Caco-2 (cell line): ENCODE data around the gene DLST. TPM values are rescaled to one million over a fixed set of nuclear protein-coding genes. Genes with fewer than 3 reads are reported as not detected.

Source experiments
- BruUV-seq: library from RNA; stranded (reverse); fragments of 400-500 nt; replicated peaks from 2 replicates; lab custom pipeline; 2021; lab: Mats Ljungman, UMichigan
- CTCF ChIA-PET: fragments of 300-600 bp; sonication (Branson Sonifier 250); formaldehyde crosslinking; loops from one replicate; lab custom pipeline; 2022; ENCODE audit warnings: antibody characterized with exemption; lab: Charles Lee
- POLR2A ChIA-PET: fragments of 300-600 bp; sonication (Branson Sonifier 250); formaldehyde crosslinking; loops from one replicate; lab custom pipeline; 2022; ENCODE audit warnings: antibody characterized with exemption; lab: Charles Lee
- DNase-seq, 2 experiments: peaks; one replicate each; pipeline versions ENCODE4 v3.0.0 to v3.0.0-alpha.2; 2020 to 2022
- H3K27me3 ChIP-seq: replicated peaks from 2 replicates; pipeline ENCODE4 v1.6.0; 2011; ENCODE audit warnings: low read length; ENCODE audit not compliant: control insufficient read depth, insufficient read depth
- H3K36me3 ChIP-seq: 2 replicates; pipeline ENCODE4 v1.5.1; 2011; ENCODE audit warnings: low read length; ENCODE audit not compliant: control insufficient read depth, insufficient read depth
- H3K4me1 ChIP-seq: fragments of 250-450 bp; sonication (Bioruptor Pico); 2 replicates; pipeline ENCODE4 v1.5.1; 2020; ENCODE audit warnings: mild to moderate bottlenecking
- H3K4me3 ChIP-seq: 2 replicates; pipeline ENCODE4 v1.5.1; 2011; ENCODE audit warnings: low read depth, mild to moderate bottlenecking, control low read depth, low read length
- H3K9me3 ChIP-seq: fragments of 250-450 bp; sonication (Bioruptor Pico); 2 replicates; pipeline ENCODE4 v1.5.1; 2020; ENCODE audit warnings: mild to moderate bottlenecking, moderate library complexity
- H3K27ac Mint-ChIP-seq: one replicate; pipeline ENCODE4 v1.8.0; 2022; ENCODE audit warnings: mixed read lengths; ENCODE audit not compliant: unreplicated experiment
- H3K27me3 Mint-ChIP-seq: one replicate; pipeline ENCODE4 v1.8.0; 2022; ENCODE audit warnings: mixed read lengths; ENCODE audit not compliant: insufficient read depth, unreplicated experiment
- H3K36me3 Mint-ChIP-seq: one replicate; pipeline ENCODE4 v1.8.0; 2022; ENCODE audit warnings: mild to moderate bottlenecking, mixed read lengths; ENCODE audit not compliant: insufficient read depth, unreplicated experiment
- H3K4me1 Mint-ChIP-seq: one replicate; pipeline ENCODE4 v1.8.0; 2022; ENCODE audit warnings: low read depth, mixed read lengths; ENCODE audit not compliant: unreplicated experiment
- H3K4me3 Mint-ChIP-seq: one replicate; pipeline ENCODE4 v1.8.0; 2022; ENCODE audit warnings: mild to moderate bottlenecking, moderate library complexity, mixed read lengths; ENCODE audit not compliant: unreplicated experiment
- H3K9me3 Mint-ChIP-seq: one replicate; pipeline ENCODE4 v1.8.0; 2022; ENCODE audit warnings: mixed read lengths; ENCODE audit not compliant: unreplicated experiment
- intact Hi-C: fragments of 100-400 bp; cut with micrococcal nuclease; formaldehyde crosslinking; loops from one replicate; pipeline ENCODE4 v1.10.0; 2022; ENCODE audit not compliant: unreplicated experiment
- total RNA-seq: library from RNA; stranded (reverse); gene quantifications from 2 replicates; pipeline ENCODE4 v1.2.3, GENCODE V29; 2022
- TF ChIP-seq, protein P1 (sequence below), 2 experiments: fragments of 200-600 bp in 1 of 2; IDR thresholded peaks; 1 replicate in 1 of 2; 2 replicates in 1 of 2; pipeline versions ENCODE4 v1.5.1 to v1.8.0; 2011 to 2022; ENCODE audit warnings: antibody characterized with exemption in 1 of 2, control low read depth in 1 of 2, inconsistent platforms in 1 of 2, low read depth in 1 of 2, low read length in 1 of 2, mild to moderate bottlenecking in 1 of 2, moderate library complexity in 1 of 2; ENCODE audit not compliant: insufficient read depth in 1 of 2, severe bottlenecking in 1 of 2, unreplicated experiment in 1 of 2

DLST gene
- total RNA-seq, 1 experiment from 2014 or later = 88.1 TPM

DNA sequence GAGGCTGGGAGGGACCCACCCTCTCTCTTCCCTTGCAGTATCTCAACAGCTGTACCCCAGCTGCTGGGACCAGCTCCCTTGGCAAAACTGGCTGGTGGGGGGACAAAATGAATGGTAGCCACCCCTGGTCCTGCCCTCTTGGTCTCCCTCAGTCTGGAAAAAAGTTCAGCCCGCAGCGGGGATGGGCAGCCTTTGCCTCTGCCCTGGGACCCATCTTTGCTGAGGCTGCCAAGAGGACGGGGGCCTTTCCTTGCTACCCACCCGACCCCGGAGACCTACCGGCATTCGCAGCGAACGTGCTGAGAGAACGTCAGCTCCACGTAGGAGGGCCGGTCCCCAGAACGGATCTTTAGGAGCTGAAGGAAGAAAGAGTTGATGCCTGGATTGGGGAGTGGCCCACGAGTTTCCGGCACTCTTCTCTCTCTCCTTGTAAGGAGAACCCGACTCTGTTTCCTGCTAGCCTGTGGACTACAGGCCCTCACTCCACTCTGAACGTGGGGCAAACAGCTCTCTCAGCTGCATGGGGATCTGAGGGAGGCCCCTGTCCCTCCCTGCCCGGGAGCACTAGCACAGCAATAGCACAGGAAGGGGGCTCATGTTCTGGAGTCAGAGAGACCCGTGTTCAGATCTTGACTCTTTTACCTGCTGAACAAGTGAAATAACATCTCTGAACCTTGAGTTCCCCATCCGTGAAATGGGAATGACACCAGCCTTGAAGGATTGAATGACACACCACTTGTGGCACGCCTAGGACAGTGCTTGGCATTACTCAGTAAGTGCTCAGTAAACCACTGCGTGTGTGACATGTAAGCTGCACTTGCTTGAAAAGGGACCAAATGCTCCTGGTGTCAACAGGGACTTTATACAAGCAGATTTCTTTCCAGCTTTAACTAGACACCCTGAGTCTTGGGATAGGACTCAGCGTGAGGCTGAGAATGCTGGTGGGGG is 66.8 kb downstream of the DLST start:
- CTCF ChIA-PET = no interaction called here
- Mint-ChIP-seq H3K4me3 (no peak overlapping the region), H3K36me3 (peaks cover 14% of the 10 kb centered on the region), H3K4me1 (peaks cover 9% of the 10 kb centered on the region), H3K27ac (no peak overlapping the region), H3K9me3 (no peaks in the 10 kb centered on the region), H3K27me3 (no peaks in the 10 kb centered on the region)
- peaks cover 47% of the 10 kb centered on the region for H3K4me1 ChIP-seq
- no peaks in the 10 kb centered on the region for H3K27me3 ChIP-seq
- POLR2A ChIA-PET = no interaction called here
- no peak overlapping the region for H3K4me3 ChIP-seq
- intact Hi-C loops = no loop called here
- no peaks in the 10 kb centered on the region for H3K36me3 ChIP-seq
- no TSS peak for BruUV-seq
- TF ChIP-seq, protein P1, sequence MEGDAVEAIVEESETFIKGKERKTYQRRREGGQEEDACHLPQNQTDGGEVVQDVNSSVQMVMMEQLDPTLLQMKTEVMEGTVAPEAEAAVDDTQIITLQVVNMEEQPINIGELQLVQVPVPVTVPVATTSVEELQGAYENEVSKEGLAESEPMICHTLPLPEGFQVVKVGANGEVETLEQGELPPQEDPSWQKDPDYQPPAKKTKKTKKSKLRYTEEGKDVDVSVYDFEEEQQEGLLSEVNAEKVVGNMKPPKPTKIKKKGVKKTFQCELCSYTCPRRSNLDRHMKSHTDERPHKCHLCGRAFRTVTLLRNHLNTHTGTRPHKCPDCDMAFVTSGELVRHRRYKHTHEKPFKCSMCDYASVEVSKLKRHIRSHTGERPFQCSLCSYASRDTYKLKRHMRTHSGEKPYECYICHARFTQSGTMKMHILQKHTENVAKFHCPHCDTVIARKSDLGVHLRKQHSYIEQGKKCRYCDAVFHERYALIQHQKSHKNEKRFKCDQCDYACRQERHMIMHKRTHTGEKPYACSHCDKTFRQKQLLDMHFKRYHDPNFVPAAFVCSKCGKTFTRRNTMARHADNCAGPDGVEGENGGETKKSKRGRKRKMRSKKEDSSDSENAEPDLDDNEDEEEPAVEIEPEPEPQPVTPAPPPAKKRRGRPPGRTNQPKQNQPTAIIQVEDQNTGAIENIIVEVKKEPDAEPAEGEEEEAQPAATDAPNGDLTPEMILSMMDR (IDR thresholded peaks at IDR 0.05; ENCODE audit: insufficient read depth in 1 of 2, low read depth in 1 of 2, low read length in 1 of 2, severe bottlenecking in 1 of 2, unreplicated experiment in 1 of 2) = no peak
- H3K9me3 ChIP-seq = no peaks in the 10 kb centered on the region
- no peak for DNase-seq

DNA sequence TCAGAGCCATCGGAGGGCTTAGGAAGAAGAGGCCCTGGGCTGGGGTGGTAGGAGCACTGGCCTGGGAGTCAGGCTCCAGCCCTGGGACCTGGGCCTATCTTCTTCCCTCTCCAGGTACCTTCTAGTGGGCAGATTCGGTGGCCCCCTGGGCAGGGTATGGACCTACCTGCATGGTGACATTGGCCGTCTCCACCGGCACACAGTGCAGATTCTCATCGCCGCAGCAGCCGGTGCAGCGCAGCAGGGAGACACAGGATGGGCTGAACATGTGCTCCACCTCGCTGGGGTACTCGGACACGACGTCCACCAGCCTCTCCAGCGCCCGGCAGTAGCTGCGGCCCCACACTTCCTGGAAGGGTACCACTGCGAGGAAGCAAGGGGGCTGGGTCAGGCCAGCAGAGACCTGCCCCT is 67.5 kb downstream of the DLST start:
- Histone ChIP-seq H3K27me3 (no peaks in the 10 kb centered on the region), H3K4me3 (no peak overlapping the region), H3K9me3 (no peaks in the 10 kb centered on the region), H3K4me1 (peaks cover 47% of the 10 kb centered on the region), H3K36me3 (no peaks in the 10 kb centered on the region)
- no peaks in the 10 kb centered on the region for H3K27me3 Mint-ChIP-seq
- ChIA-PET CTCF (no interaction called here), POLR2A (no interaction called here)
- intact Hi-C loops = no loop called here
- H3K4me1 Mint-ChIP-seq = peaks cover 9% of the 10 kb centered on the region
- peaks cover 14% of the 10 kb centered on the region for H3K36me3 Mint-ChIP-seq
- no peak overlapping the region for H3K4me3 Mint-ChIP-seq
- H3K27ac Mint-ChIP-seq = no peak overlapping the region
- no peaks in the 10 kb centered on the region for H3K9me3 Mint-ChIP-seq
- DNase-seq = no peak
- BruUV-seq = no TSS peak
- TF ChIP-seq, protein P1 (IDR thresholded peaks at IDR 0.05; ENCODE audit: insufficient read depth in 1 of 2, low read depth in 1 of 2, low read length in 1 of 2, severe bottlenecking in 1 of 2, unreplicated experiment in 1 of 2) = no peak

DNA sequence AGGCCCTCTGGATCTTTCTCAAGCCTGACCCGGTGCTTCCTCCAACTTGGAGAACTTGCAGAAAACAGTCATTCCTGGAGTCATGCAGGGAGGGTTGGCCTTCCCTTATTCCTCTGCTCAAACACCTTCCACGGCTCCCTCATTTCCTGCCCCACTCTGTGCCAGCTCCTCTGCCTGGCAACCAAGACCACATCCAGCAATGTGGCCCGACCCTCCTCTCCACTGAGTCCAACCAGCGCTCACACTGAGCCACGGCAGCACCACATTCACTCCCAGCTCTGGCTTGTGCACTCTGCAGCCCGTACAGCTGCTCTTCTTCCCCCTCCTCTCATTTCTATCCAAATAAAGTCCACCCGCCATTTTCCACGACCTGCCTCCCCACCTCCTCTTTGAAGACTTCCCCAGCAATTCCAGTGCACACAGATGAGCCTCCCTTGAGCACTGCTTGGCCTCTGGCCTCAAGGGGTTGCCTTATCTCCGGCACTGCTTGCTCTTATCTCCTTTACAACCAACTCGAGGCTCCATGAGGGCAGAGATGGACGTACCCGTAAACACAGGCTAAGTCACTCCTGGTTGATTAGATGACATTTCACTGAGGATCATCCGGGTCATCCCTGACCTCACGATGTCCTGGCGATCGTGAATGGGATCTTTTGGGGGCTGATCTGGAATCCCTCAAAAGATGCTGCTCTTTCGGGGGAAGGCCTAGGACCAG is 68.3 kb downstream of the DLST start:
- Mint-ChIP-seq H3K4me1 (peaks cover 9% of the 10 kb centered on the region), H3K27ac (peak overlapping the region; percentile 46), H3K4me3 (peak overlapping the region; percentile 7), H3K36me3 (peaks cover 14% of the 10 kb centered on the region), H3K27me3 (no peaks in the 10 kb centered on the region), H3K9me3 (no peaks in the 10 kb centered on the region)
- DNase-seq = peak; percentile 55 to 84
- H3K4me1 ChIP-seq = peaks cover 48% of the 10 kb centered on the region
- H3K9me3 ChIP-seq = no peaks in the 10 kb centered on the region
- H3K4me3 ChIP-seq = no peak overlapping the region
- BruUV-seq = no TSS peak
- intact Hi-C loops = loop anchor here (5.0 kb wide), 1 partner anchor 117 kb away; the partner anchor contains the start of gene ZC2HC1C
- H3K36me3 ChIP-seq = no peaks in the 10 kb centered on the region
- CTCF ChIA-PET = interaction anchor here (1.0 kb wide), 1 partner anchor 24 kb away, joined by 3 read pairs; no protein-coding TSS in a partner anchor
- no peaks in the 10 kb centered on the region for H3K27me3 ChIP-seq
- TF ChIP-seq, protein P1 (IDR thresholded peaks at IDR 0.05; ENCODE audit: insufficient read depth in 1 of 2, low read depth in 1 of 2, low read length in 1 of 2, severe bottlenecking in 1 of 2, unreplicated experiment in 1 of 2) = no peak
- POLR2A ChIA-PET = no interaction called here
